Body of pancreas (tissue), 4 donors: ENCODE measurements around the gene ATP2C2.

Experiments used
- POLR2A ChIP-seq, 3 donors: fragments of 450-650 bp; IDR thresholded peaks; one replicate each; pipeline ENCODE4 v1.6.1; 2016; ENCODE audit warnings: antibody characterized with exemption in 3 of 3, mild to moderate bottlenecking in 2 of 3
- TF ChIP-seq, protein P1 (sequence below), 7 experiments: fragments of 450-650 bp in 4 of 7; fragments of 200-600 bp in 3 of 7; sonication (generic) in 3 of 7; IDR thresholded peaks; one replicate each; pipeline ENCODE4 v1.5.1; 2016 to 2019; ENCODE audit warnings: antibody characterized with exemption in 7 of 7

DNA sequence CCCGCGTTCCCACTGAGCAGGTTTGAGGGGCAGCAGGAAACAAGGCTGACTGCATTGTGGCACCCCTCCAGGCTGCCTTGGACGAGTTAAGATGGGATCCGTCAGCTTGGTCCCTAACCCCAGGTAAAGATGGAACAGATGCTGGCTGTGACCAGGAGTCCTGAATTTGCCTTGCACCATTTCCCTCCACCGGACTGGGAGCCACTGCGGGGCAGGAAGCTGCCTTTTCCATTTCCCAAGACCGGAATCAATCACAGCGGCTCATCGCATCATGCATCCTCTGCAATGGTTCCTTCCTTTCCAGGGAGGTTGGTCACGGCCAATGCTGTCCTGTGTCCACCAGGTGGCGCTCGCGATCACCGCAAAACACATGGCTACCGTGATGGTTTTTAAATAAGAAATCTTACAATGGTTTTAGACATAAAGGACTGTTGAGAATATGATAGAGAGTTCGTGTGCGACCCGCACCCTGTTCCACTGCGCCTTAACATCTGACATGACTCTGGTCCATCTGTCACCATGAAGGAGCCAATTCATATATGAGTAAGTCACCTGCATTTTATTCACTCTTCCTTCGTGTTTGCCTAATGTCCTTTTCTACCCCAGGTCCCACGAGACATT lies 143.0 kb downstream of the ATP2C2 start:
- TF ChIP-seq, protein P1, sequence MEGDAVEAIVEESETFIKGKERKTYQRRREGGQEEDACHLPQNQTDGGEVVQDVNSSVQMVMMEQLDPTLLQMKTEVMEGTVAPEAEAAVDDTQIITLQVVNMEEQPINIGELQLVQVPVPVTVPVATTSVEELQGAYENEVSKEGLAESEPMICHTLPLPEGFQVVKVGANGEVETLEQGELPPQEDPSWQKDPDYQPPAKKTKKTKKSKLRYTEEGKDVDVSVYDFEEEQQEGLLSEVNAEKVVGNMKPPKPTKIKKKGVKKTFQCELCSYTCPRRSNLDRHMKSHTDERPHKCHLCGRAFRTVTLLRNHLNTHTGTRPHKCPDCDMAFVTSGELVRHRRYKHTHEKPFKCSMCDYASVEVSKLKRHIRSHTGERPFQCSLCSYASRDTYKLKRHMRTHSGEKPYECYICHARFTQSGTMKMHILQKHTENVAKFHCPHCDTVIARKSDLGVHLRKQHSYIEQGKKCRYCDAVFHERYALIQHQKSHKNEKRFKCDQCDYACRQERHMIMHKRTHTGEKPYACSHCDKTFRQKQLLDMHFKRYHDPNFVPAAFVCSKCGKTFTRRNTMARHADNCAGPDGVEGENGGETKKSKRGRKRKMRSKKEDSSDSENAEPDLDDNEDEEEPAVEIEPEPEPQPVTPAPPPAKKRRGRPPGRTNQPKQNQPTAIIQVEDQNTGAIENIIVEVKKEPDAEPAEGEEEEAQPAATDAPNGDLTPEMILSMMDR (IDR thresholded peaks at IDR 0.05) = peak; percentile 87 to 99 (median 93)
- TF ChIP-seq POLR2A (IDR thresholded peaks at IDR 0.05) = no peak
